HFF-Myc (cell line): ENCODE results near the gene AHCY.
"Not testable (repeated sequence)": the region's sequence is repeated elsewhere in the genome, so short reads cannot be mapped to it uniquely, and the experiment has no call there.

Source experiments
- DNase-seq: peaks from one replicate; pipeline ENCODE4 v3.0.0-alpha.2; 2011; ENCODE audit warnings: low read depth; ENCODE audit errors: extremely low read depth
- H3K4me3 ChIP-seq: replicated peaks from 2 replicates; pipeline ENCODE4 v1.5.1; 2011; ENCODE audit warnings: low read depth, mild to moderate bottlenecking, control low read depth, low read length
- CTCF ChIP-seq: IDR thresholded peaks from 2 replicates; pipeline ENCODE4 v1.5.1; 2012; ENCODE audit warnings: mild to moderate bottlenecking, low read depth, low read length, control low read depth; ENCODE audit errors: missing control alignments

The AHCY gene

GRCh38 chr20:34294563-34294962 lies 8.6 kb downstream of the AHCY start:
- DNase-seq: no peak
- no peak for TF ChIP-seq CTCF
- H3K4me3 ChIP-seq: no peak overlapping the region

- no peak for DNase-seq
- H3K4me3 ChIP-seq: no peak overlapping the region
- TF ChIP-seq CTCF: no peak
Observed at GRCh38 chr20:34293589-34293988, 9.6 kb downstream of the AHCY start.

- H3K4me3 ChIP-seq: no peak overlapping the region
- no peak for DNase-seq
- TF ChIP-seq CTCF: no peak
Observed at GRCh38 chr20:34293119-34293518, 10.0 kb downstream of the AHCY start.

- DNase-seq: no peak
- H3K4me3 ChIP-seq: no peak overlapping the region
- TF ChIP-seq CTCF: no peak
Observed at GRCh38 chr20:34292496-34292895, 10.7 kb downstream of the AHCY start.

GRCh38 chr20:34290471-34290870 lies 12.7 kb downstream of the AHCY start:
- H3K4me3 ChIP-seq: no peak overlapping the region
- no peak for TF ChIP-seq CTCF
- DNase-seq: no peak

- not testable (repeated sequence) for DNase-seq, H3K4me3 ChIP-seq
Observed at GRCh38 chr20:34287500-34287899, 15.7 kb downstream of the AHCY start.

GRCh38 chr20:34285450-34285849 lies 17.7 kb downstream of the AHCY start:
- H3K4me3 ChIP-seq: no peak overlapping the region
- no peak for DNase-seq
- no peak for TF ChIP-seq CTCF

- H3K4me3 ChIP-seq: no peak overlapping the region
- no peak for DNase-seq
- no peak for TF ChIP-seq CTCF
Observed at GRCh38 chr20:34283844-34284243, 19.3 kb downstream of the AHCY start.
